HS-5 (cell line): Measurements from ENCODE around the gene CKAP4.
A peak's percentile ranks its signal among the peaks of the same experiment; 100 is the strongest.
"Not testable (repeated sequence)": the region's sequence is repeated elsewhere in the genome, so short reads cannot be mapped to it uniquely, and the experiment has no call there.

ENCODE experiments used
- DNase-seq: peaks from one replicate; pipeline ENCODE4 v3.0.0-alpha.2; 2012; ENCODE audit warnings: low read depth

The CKAP4 gene, protein sequence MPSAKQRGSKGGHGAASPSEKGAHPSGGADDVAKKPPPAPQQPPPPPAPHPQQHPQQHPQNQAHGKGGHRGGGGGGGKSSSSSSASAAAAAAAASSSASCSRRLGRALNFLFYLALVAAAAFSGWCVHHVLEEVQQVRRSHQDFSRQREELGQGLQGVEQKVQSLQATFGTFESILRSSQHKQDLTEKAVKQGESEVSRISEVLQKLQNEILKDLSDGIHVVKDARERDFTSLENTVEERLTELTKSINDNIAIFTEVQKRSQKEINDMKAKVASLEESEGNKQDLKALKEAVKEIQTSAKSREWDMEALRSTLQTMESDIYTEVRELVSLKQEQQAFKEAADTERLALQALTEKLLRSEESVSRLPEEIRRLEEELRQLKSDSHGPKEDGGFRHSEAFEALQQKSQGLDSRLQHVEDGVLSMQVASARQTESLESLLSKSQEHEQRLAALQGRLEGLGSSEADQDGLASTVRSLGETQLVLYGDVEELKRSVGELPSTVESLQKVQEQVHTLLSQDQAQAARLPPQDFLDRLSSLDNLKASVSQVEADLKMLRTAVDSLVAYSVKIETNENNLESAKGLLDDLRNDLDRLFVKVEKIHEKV

DNA sequence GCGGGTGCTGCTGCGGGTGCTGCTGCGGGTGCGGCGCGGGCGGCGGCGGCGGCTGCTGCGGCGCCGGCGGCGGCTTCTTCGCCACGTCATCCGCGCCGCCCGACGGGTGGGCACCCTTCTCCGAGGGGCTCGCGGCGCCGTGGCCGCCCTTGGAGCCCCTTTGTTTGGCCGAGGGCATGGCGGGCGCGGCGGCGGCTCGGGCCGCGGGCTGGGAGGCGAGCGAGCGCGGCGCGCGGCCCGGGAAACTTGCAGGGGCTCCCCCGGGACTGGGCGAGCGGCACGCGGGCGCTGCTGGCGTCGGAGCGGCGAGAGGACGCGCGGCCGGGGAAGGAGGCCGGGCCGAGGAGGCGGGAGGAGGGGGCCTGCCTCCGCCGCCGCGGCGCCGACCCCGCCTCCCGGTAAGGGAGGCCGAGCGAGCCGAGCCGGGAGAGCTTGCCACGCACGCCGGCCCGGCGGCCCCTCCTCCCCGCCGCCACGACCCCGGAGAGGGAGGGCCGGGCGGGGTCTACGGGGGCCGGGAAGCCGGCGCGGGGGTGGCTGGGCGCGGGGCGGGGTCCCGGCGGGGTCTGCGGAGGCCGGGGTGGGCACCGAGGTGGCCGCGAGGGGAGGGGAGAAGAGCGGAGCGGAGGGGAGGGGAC lies at the start of gene CKAP4:
Gene CKAP4 (minus strand): TSS at position 347 of the 638 bp plus-strand sequence. CDS start 169 bp downstream, at position 178.
- DNase-seq, result no peak

DNA sequence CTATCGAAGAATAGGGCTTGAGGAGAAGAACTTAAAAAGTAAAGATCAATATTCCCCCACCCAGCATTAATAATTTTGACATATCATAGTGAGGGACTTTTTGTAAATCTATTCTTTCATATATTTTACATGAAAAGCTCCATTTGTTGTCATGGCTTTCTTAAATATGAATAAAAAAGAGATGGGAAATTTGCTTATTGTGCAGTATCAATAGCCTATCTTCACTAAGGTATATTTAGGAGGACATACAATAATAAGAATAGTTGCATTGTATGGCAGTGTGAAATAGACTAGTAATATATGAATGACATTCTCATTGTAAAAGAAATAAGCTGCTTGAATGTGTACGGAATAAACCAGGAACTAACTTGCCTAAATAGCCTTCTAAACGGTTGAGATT lies 49.3 kb upstream of the CKAP4 start:
- DNase-seq, result no peak

DNA sequence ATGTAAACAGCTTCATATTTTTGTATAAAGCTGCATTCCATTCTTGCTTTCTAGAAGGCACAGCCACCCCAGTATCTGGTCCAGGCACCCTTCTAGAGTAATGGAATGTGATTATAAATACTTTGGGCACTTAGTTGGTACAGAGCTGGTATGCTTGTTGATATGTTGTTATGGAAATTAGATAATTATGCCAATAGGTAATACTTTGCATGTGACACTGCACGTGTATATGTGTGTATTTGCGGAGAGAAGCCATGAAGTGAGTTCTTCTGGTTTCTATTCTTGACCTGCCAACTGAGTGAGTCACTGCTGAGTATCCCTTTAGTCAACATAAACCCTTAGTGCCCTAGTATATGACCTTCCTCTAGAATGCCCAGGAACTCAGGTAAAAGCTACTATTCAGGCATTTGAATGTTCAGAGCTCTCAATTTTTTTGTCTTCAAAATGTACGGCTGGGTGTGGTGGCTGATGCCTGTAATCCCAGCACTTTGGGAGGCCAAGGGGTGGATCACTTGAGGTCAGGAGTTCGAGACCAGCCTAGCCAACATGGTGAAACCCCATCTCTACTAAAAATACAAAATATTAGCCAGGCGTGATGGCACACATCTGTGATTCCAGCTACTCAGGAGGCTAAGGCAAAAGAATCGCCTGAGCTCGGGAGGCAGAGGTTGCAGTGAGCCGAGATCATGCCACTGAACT lies 48.5 kb upstream of the CKAP4 start:
- DNase-seq, result peak; percentile 88

DNA sequence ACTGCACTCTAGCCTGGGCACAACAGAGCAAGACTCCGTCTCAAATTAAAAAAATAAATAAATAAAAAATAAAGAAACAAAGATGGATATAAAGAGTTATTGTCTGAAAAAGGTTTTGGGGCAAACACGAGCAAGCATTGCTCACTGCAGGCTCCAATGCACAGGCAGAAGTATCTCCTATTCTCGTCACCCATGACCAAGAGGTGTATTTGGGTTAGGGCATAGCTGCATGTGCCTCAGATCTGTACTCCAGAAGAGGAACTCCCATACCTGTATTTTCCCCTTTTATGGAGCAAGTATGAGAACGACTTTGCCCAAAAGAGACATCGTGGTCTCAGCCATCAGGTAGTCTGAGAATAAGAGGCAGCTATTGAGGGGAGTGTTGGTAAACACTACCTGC lies 44.5 kb upstream of the CKAP4 start:
- no peak for DNase-seq

DNA sequence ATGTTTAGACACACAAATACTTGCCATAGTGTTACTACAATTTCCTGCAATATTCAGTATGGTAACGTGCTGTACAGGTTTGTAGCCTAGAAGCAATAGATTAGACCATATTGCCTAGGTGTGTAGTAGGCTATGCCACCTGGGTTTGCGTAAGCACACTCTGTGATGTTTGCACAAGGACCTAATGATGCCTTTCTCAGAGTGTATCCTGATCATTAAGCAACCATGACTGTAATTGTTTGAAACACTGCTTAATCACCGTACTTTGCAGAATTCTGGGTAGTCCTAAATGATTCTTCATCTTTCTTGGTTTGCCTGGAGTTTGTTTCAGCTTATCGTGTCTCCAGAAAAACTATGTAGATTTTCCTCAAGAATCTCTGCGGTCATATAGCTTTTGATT lies 43.5 kb upstream of the CKAP4 start:
- DNase-seq, result no peak

DNA sequence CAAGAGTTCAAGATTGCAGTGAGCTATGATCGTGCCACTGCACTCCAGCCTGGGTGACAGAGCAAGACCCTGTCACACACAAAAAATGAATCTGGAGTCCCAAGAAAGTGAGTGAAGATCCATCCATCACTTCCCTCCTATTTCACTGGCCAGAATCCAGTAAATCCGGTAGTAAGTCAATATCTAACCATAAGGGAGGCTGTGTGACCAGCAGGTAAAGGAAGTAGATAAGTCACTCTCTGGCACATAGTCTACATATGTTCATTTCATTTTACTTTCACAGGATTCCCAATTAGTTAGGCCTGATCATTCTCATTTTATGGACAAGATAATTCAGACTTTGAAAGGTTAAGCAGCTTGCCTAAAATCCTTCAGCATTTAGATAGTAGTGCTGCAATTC lies 42.8 kb upstream of the CKAP4 start:
- DNase-seq, result no peak

DNA sequence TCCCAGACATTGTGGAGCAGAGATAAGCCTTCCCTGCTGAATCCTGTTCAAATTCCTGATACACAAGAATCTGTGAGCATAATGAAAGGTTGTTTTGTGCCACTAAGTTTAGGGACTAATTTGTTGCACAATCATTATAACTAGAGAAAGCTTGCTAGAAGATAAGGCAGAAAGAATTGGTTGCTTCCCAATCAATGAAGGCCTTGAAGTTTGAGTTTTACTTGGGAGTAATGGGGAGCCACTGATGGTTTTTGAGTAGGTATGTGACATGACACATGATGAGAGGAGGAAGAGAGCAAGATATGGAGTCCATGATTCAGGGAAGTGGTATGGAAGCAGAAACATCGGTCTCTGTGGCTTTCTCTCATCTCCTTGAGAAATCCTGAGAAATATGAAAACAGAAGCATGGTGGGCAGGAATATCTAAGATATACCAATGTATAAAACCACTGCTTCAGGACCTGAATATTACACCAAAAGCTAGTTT lies 41.4 kb upstream of the CKAP4 start:
- no peak for DNase-seq

DNA sequence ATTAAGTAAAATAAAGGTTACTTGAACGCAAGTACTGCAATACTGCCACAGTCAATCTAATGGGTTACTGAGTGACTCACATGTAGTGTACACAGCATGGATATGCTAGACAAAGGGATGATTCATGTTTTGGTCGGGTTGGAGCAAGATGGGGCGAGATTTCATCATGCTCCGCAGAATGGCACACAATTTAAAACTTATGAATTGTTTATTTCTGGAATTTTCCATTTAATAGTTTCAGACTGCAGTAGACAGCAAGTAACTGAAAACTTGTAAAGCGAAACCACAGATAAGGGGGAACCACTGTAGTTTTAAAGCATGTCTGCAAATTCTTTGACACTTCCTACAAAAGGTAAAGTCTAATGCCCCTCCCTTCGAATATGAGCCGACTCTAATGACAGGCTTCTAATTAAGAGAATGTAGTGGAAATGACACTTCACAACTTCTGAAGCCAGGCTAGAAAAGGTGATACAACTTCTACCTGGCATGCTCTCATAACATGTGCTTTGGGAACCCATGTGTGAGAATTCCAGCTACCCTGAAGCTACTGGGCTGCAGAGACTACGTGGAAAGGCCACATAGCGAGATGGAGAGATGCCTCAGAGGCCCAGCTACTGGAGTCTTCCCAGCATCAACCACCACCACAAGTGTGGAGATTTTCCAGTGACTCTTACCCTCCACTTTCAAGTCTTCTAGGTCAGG lies 40.8 kb upstream of the CKAP4 start:
- DNase-seq, result peak; percentile 81

DNA sequence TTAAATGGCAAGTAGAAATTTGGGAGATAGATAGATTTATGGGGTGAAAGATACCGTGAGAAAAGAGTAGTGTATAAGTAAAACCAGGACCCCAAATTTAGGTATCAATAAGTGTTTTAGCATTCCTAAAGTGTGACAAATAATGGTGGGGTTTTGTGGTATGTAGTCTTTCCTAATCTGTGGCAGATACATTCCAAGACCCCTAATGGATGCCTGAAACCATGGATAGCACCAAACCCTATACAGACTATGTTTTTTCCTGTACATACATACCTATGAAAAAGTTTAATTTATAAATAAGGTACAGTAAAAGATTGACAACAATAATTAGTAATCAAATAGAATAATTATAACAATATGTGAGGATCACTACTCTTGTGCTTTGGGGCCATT lies 40.3 kb upstream of the CKAP4 start:
- no peak for DNase-seq

DNA sequence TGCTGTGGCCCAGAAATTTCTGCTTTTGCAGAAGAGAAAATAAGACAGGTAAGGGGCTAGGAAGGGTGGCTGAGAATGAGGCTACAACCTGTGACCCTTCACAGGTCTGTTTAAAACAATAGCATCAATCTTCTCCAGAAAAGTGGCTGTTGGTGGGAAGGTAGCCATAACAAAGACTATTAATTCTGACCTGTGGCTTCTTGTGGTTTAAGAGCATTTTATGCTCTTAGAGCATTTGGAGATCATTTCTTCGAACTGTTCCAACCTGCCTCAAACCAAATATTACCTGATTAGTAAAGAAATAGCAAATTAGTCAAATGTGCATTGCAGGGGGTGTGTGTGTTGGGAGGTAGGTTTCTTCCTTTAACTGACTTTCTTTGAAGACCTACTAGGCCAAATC lies 39.5 kb upstream of the CKAP4 start:
- DNase-seq, result no peak

DNA sequence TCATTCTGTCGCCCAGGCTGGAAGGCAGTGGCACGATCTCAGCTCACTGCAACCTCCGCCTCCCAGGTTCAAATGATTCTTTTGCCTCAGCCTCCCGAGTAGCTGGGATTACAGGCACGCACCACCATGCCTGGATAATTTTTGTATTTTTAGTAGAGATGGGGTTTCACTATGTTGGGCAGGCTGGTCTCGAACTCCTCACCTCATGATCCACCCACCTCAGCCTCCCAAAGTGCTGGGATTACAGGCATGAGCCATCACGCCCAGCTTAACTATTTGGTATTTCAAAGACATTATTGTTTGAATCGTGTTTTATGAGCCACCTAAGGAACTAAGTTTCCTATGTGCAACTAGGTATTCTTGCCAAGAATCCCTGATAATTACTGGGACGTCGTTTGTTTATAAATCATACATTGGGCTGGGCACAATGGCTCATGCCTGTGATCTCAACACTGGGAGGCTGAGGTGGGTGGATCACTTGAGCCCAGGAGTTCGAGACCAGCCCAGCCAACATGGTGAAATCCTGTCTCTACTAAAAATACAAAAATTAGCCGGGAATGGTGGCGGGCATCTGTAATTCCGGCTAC lies 38.8 kb upstream of the CKAP4 start:
- DNase-seq, result not testable (repeated sequence)

DNA sequence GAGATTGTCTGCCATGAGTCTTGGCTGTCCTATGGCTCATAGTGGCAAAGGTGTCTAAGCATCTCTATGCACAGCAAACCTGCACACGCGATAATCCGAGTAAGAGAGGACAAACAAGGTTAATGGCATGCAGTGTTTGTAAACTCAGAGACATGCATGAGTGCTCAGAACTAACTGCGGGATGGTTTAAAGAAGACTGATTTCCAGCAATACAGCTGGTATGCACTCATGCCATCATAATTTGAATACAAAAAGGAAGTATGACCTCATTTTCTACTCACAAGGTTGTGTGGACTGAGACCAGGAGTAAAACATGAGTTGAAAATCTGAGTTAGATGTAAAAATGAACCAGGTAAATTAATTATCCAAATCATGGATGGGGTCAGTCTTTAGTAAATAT lies 38.2 kb upstream of the CKAP4 start:
- no peak for DNase-seq

DNA sequence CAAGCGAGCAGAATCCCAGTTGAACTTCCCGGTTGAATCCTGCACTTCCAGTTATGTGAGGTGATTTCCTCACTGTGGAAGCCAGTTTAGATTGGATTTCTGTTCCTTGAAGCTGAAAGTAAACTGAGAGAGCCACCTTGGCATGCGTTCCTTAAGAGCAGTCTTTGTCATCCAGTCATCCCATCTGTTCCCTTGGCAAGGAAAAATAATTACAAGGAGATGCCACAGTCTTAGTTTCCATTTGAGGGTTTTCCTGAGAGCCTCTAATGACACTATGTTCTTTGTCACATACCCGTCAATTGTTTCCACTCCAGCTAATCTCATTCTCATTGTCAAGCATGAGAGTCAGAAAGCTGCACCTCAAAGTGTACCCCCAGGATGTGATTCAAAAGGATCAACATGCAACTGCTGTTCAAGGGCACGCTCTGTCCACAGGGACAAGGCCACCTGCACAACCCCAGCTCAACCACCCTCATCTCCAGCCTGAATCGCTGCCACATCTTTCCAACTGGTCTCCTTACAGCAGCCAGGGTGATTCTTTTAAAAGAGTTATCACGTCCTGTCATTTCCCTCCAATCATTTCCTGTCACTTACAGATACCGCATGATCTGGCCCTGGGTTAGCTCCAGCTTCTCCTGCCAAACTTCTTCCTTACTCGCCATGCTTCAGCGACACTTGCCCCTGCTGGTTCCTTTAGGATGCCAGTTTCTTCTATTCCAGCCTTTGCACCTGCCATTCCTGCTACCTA lies 36.7 kb upstream of the CKAP4 start:
- DNase-seq, result no peak

DNA sequence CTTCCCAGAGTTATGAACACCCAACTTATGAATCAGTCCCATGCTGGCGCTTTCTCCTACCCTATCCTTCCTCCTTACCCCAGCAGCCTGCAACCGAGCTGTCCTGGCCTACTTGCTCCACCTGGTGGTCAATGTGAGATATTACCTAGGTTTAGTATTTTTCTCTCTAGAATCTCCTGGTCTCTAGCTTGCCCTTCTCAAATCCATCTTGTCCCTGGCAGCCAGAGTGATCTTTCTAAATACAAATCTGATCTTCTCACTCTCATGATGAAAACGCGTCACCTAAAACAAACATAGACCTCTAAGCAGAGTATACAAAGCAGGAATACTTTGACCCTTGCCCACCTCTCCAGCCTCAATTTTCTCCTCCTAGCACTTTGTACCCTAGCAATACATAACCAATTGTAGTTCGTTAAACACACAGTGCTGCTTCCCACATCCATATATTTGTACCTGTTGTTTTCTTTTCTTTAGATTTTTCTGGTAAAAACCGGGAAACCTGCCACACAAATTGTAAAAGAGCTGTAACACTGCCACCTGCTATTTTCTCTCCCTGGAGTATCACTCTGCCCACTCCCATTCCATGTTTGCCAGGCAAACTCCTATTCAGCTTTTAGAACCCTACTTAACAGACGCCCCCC lies 34.8 kb upstream of the CKAP4 start:
- no peak for DNase-seq

DNA sequence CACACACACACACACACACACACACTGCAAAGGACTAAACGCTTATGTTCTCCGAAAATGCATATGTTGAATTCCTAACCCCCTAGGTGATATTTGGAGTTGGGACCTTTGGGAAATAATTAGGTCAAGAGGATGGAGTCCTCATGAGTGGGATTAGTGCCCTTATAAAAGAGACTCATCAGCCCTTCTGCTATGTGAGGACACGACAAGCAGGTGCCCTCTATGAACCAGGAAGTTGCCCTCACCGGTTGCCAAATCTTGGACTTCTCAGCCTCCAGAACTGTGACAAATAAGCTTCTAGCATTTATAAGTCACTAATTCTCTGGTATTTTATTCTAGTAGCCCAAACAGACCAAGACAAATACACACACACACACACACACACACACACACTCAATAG lies 34.0 kb upstream of the CKAP4 start:
- no peak for DNase-seq

DNA sequence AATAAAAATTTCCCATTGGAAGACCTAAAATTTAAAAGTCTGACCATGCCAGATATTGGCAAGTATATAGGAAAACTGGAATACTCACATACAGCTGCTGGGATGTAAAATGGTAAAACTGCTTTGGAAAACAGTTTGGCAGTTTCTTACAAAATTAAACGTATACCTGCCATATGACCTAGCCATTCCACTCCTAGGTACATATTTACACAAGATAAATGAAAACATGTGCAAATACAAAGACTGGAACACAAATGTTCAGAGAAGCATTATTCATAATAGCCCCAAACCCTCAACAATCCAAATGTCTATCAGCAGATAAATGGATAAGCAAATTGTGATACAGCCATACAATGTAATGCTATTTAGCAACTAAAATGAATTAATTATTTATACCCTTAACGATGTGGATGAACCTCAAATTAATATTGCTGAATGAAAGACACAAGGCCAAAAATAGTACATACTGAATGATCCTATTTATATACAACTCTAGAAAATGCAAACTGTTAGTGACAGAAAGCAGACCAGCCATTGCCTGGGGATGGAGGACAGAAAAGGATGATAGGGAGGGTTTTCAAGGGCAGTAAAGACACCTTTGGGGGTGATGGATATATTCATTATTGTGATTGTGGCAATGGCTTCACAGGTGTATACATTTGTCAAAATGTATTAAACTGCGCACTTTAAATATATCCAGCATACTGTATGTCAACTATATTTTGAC lies 33.4 kb upstream of the CKAP4 start:
- no peak for DNase-seq

DNA sequence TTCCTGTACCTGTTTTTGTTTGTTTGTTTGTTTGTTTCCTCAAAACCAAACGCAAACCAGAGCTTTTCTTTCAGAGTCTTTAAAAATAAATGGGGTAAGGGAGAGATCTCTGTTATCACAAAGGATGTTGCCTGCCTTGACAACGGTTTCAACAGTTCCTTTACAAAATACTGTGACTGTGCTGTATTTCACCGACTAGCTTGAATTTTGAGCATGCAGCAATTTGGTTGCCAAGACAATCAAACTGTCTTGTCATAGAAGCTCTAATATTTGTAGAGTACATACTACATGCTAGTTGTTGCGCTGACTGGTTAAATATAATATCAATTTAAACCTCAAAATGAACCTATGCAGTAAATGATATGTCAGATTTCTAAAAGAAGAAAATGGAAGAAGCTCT lies 32.3 kb upstream of the CKAP4 start:
- no peak for DNase-seq

DNA sequence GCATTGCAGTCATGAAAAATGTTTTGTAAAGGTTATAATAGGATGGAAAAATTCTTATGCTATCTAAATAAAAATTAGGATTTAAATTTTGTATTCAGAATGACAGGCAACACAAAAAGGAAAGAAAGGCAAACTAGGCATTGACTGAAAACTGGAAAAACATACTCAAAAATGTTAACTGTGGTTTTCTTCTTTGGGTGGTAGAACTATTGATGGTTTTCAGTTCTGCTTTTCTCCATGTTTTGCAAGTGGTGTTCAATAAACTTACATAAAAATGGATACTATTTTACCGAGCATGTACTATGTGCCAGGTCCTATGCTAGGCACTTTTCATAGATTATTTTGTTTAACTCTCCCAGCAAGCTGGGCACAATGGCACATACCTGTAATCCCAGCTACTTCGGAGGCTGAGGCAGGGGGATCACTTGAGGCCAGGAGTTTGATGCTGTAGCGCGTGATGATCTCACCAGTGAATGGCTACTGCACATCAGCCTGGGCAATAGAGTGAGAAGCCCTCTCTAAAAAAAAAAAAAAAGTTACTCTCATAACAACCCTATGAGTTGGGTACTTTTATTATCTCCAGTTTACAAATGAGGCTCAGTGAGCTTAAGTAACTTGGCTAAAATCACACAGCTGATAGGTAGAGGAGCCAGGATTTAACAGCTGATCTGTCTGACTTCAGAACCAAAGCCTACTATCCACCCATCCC lies 28.4 kb upstream of the CKAP4 start:
- no peak for DNase-seq

DNA sequence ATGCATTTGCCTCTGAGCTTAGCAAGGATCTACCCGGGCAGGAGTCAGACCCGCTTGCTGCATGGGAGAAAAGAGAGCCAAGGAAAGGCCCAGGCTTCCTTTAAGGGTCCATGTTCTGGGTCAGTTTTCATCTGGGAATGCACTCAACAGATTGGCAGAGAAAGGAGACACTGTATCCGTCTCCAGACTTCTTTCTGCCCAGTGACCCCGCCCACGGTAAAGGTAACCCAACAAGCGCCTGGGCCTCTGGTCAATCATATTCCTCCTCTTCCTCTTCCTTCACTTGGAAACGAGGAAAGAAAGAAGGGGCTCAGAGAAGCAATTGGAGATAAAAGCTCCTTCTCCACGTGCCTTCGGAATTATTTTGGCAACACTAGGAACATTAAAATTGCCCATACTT lies 27.6 kb upstream of the CKAP4 start:
- no peak for DNase-seq
